ENCODE results near the gene NSUN5.

DNA sequence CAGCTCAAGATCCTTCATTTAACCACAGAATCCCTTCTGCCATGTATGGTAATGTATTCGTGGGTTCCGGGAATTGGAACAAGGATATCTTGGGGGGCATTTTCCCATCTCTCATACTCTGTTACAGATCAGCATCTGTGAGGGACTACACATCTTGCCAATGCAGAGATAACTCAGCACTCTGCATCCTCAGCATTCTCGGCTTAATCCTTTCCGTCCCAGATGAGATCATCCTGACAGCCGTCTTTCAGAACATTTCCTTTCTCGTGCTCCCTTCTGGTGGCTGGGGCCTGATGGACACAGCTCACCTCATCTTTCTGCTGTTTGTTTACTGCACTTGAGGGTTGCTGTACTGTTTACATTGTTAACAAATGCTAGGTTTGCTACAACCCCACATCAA is 44.6 kb upstream of the NSUN5 start:
- TF ChIP-seq CTCF (IDR thresholded peaks at IDR 0.05; ENCODE audit: insufficient read depth, low read length, poor library complexity, severe bottlenecking) (no peak), EZH2phosphoT487 (conservative IDR thresholded peaks at IDR 0.05; ENCODE audit: low read length) (no peak)

All from SU-DHL-6 (cell line).